Parathyroid adenoma (tissue), 2 donors: Measurements from ENCODE around the gene LRRC52.
"Not testable (repeated sequence)": the region's sequence is repeated elsewhere in the genome, so short reads cannot be mapped to it uniquely, and the experiment has no call there.

Source experiments
- H2AFZ ChIP-seq: fragments of 300-600 bp; sonication (generic); one replicate; pipeline ENCODE4 v1.7.0; 2017; ENCODE audit warnings: antibody characterized with exemption, mild to moderate bottlenecking
- H3K27ac ChIP-seq: fragments of 300-600 bp; sonication (generic); one replicate; pipeline ENCODE4 v1.7.0; 2017
- H3K27me3 ChIP-seq: fragments of 300-600 bp; sonication (generic); one replicate; pipeline ENCODE4 v1.7.0; 2017; ENCODE audit warnings: low read length; ENCODE audit not compliant: control insufficient read depth, insufficient read depth
- H3K36me3 ChIP-seq: fragments of 300-600 bp; sonication (generic); one replicate; pipeline ENCODE4 v1.7.0; 2017; ENCODE audit warnings: low read length; ENCODE audit not compliant: control insufficient read depth, insufficient read depth
- H3K4me1 ChIP-seq: fragments of 300-600 bp; sonication (generic); one replicate; pipeline ENCODE4 v1.7.0; 2017; ENCODE audit warnings: control low read depth
- H3K4me2 ChIP-seq: fragments of 300-600 bp; sonication (generic); one replicate; pipeline ENCODE4 v1.7.0; 2017; ENCODE audit warnings: low read length
- H3K4me3 ChIP-seq: fragments of 300-600 bp; sonication (generic); one replicate; pipeline ENCODE4 v1.7.0; 2017; ENCODE audit warnings: low read depth, low read length
- H3K79me2 ChIP-seq: fragments of 300-600 bp; sonication (generic); one replicate; pipeline ENCODE4 v1.7.0; 2017; ENCODE audit warnings: control low read depth
- H3K9ac ChIP-seq: fragments of 300-600 bp; sonication (generic); one replicate; pipeline ENCODE4 v1.7.0; 2017; ENCODE audit warnings: mild to moderate bottlenecking
- H3K9me3 ChIP-seq: fragments of 300-600 bp; sonication (generic); one replicate; pipeline ENCODE4 v1.7.0; 2017; ENCODE audit warnings: low read length; ENCODE audit not compliant: control insufficient read depth
- CTCF ChIP-seq: fragments of 300-600 bp; sonication (generic); IDR thresholded peaks from one replicate; pipeline ENCODE4 v1.7.0; 2017; ENCODE audit warnings: antibody characterized with exemption, mild to moderate bottlenecking
- donor health status: primary hyperparathyroidism.

Gene LRRC52

GRCh38 chr1:165576536-165576935 lies 32.7 kb downstream of the LRRC52 start:
- no peaks in the 10 kb centered on the region for H3K4me1 ChIP-seq
- no peak overlapping the region for H2AFZ ChIP-seq

GRCh38 chr1:165577707-165578106 lies 33.9 kb downstream of the LRRC52 start:
- Histone ChIP-seq H3K4me1 (no peaks in the 10 kb centered on the region), H2AFZ (no peak overlapping the region), H3K27me3 (no peaks in the 10 kb centered on the region), H3K4me2 (no peak overlapping the region), H3K4me3 (no peak overlapping the region), H3K79me2 (no peaks in the 10 kb centered on the region), H3K9me3 (no peaks in the 10 kb centered on the region), H3K27ac (no peak overlapping the region), H3K36me3 (no peaks in the 10 kb centered on the region), H3K9ac (no peak overlapping the region)
- no peak for TF ChIP-seq CTCF

More at GRCh38 chr1:165576536-165576935, 32.7 kb downstream of the LRRC52 start:
- Histone ChIP-seq H3K9me3 (no peaks in the 10 kb centered on the region), H3K27ac (no peak overlapping the region), H3K36me3 (no peaks in the 10 kb centered on the region), H3K9ac (no peak overlapping the region), H3K4me3 (no peak overlapping the region), H3K27me3 (no peaks in the 10 kb centered on the region), H3K4me2 (no peak overlapping the region), H3K79me2 (no peaks in the 10 kb centered on the region)
- no peak for TF ChIP-seq CTCF

GRCh38 chr1:165580931-165581871 lies 37.4 kb downstream of the LRRC52 start:
- Histone ChIP-seq H3K9ac (no peak overlapping the region), H3K36me3 (no peaks in the 10 kb centered on the region), H3K27me3 (no peaks in the 10 kb centered on the region), H3K79me2 (no peaks in the 10 kb centered on the region), H3K27ac (no peak overlapping the region), H3K4me2 (no peak overlapping the region), H2AFZ (no peak overlapping the region), H3K4me3 (no peak overlapping the region), H3K9me3 (no peaks in the 10 kb centered on the region), H3K4me1 (no peaks in the 10 kb centered on the region)
- no peak for TF ChIP-seq CTCF

- Histone ChIP-seq H3K9me3 (no peaks in the 10 kb centered on the region), H2AFZ (no peak overlapping the region), H3K4me3 (no peak overlapping the region), H3K36me3 (no peaks in the 10 kb centered on the region), H3K4me1 (no peaks in the 10 kb centered on the region), H3K79me2 (no peaks in the 10 kb centered on the region), H3K27ac (no peak overlapping the region), H3K27me3 (no peaks in the 10 kb centered on the region), H3K9ac (no peak overlapping the region), H3K4me2 (no peak overlapping the region)
- no peak for TF ChIP-seq CTCF
Observed at GRCh38 chr1:165581926-165582325, 38.1 kb downstream of the LRRC52 start.

DNA sequence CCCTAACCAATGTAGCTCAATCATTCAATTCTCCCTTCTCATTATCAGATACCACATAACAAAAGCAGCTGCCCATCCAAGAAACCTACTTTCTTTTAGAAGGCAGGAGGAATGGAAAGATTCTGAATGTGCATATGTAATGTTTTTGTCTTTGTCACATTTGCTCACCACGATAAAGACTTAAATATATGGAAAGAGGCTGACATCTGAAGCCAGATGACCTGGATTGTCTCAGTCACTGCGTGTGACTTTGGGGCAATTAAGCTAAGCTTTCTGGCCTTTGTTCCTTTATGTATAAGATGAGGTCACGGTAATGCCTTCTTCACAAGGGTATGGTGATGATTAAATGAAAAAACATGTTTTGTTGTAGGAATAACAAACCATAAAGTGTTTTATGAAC lies 42.6 kb downstream of the LRRC52 start:
- Histone ChIP-seq H3K4me3 (no peak overlapping the region), H3K79me2 (no peaks in the 10 kb centered on the region), H3K4me2 (no peak overlapping the region), H3K36me3 (no peaks in the 10 kb centered on the region), H3K4me1 (no peaks in the 10 kb centered on the region), H2AFZ (no peak overlapping the region), H3K9ac (no peak overlapping the region), H3K27me3 (no peaks in the 10 kb centered on the region), H3K27ac (no peak overlapping the region), H3K9me3 (no peaks in the 10 kb centered on the region)
- TF ChIP-seq CTCF = no peak

DNA sequence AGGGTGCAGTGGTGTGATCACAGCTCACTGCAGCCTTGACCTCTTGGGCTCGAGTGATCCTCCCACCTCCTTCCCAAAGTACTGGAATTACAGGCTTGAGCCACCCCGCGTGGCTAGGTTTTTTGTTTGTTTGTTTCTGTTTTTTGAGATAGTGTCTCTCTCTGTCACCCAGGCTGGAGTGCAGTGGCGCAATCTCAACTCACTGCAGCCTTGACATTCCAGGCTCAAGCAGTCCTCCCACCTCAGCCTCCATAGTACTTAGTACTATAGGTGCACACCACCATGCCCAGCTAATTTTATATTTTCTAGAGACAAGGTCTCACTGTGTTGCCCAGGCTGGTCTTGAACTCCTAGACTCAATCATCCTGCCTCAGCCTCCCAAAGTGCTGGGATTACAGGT lies 47.6 kb downstream of the LRRC52 start:
- H3K9me3 ChIP-seq, H3K4me2 ChIP-seq, H3K36me3 ChIP-seq, H3K4me3 ChIP-seq, H3K9ac ChIP-seq, H3K79me2 ChIP-seq, H2AFZ ChIP-seq, H3K4me1 ChIP-seq, H3K27ac ChIP-seq, H3K27me3 ChIP-seq: not testable (repeated sequence)
